Mucosa of gallbladder (tissue), 1 donor: Measurements from ENCODE around the gene PTGR1. TPM values are rescaled to one million over a fixed set of nuclear protein-coding genes. Genes with fewer than 3 reads are reported as not detected.

Source experiments
- DNase-seq: peaks from one replicate; pipeline ENCODE4 v3.0.0-alpha.2; 2020; ENCODE audit warnings: low spot score
- total RNA-seq: library from RNA; stranded (reverse); gene quantifications from one replicate; pipeline ENCODE4 v1.2.1, GENCODE V29; 2021
- donor health status: DM: no; HTN: no; CAD: no.

PTGR1 gene
- total RNA-seq, 1 donor from 2014 or later: 276 TPM

DNA sequence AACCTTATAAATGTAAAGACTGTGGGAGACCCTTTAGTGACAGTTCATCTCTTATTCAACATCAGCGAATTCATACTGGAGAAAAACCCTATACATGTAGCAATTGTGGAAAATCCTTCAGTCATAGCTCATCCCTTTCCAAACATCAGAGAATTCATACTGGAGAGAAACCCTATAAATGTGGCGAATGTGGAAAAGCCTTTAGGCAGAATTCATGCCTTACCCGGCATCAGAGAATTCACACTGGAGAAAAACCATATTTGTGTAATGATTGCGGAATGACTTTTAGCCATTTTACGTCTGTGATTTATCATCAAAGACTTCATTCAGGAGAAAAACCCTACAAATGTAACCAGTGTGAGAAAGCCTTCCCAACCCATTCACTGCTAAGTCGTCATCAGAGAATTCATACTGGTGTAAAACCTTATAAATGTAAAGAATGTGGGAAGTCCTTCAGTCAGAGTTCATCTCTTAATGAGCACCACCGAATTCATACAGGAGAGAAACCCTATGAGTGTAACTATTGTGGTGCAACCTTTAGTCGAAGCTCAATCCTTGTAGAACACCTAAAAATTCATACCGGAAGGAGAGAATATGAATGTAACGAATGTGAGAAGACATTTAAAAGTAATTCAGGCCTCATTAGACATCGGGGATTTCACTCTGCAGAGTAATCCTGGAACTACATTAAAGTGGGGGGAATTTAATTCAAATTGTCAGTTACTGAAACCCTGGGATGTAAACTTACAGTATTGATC is 56.8 kb downstream of the PTGR1 start:
- no peak for DNase-seq

- no peak for DNase-seq
Measured at GRCh38 chr9:111533099-111533790, 66.2 kb downstream of the PTGR1 start.

DNA sequence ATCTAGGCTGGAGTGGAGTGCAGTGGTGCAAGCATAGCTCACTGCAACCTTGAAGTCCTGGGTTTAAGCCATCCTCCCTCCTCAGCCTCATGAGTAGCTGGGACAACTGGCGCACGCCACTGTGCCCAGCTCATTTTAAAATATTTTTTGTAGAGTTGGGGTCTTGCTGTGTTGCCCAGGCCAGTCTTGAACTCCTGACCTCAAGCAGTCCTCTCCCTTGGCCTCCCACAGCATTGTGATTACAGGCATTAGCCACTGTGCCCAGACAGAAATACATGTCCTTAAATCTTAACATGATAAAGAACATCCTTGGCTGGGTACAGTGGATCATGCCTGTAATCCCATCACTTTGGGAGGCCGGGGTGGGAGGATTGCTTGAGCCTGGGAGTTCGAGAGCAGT is 67.7 kb downstream of the PTGR1 start:
- DNase-seq: no peak

GRCh38 chr9:111529787-111530186 is 69.7 kb downstream of the PTGR1 start:
- DNase-seq: no peak

- no peak for DNase-seq
Measured at GRCh38 chr9:111527347-111527746, 72.1 kb downstream of the PTGR1 start.

GRCh38 chr9:111525056-111525977 is 74.1 kb downstream of the PTGR1 start, which contains the start of gene ZNF483:
Gene ZNF483, plus strand, starts transcription at chr9:111525179. Its CDS starts 2,217 bp downstream, at chr9:111527396.
- DNase-seq: peak; percentile 78

DNA sequence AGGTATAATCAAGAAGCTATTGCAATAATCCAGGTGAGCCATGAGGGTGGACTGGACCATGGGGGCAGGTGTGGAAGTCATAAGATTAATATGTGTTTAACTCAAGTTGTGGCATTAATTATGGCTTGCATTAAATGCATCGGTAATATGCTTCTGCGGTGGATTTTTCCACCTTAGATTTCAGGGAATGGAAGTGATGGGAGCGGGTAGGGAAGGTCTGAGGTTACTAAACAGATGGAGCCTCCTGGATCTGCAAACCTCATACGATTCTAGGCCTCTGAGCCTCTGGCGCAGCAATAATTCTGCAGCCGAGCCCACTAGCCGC is 74.8 kb downstream of the PTGR1 start:
- no peak for DNase-seq

DNA sequence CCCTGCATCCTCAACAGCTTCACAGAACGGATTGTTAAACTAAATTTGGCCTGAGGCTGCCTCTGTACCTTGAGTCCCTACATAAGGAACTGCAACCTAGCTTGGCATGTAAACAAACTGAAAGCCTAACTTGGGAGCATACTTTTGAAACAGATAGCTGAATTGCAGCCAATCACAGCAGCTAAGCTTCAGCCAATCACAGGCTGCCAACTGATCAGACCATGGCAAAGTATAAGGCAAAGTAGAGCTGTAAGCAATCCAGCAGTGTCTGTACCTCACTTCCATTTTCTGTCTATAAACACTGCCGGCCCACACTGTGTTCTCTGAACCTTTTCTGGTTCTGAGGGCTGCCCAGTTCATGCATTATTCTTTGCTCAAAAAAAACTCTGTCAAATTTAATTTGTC is 83.4 kb downstream of the PTGR1 start:
- no peak for DNase-seq

- no peak for DNase-seq
Measured at GRCh38 chr9:111514967-111515366, 84.5 kb downstream of the PTGR1 start.

Other genes starting within 250 kb of the PTGR1 start
- gene ECPAS, start 115.3 kb downstream of the PTGR1 start, total RNA-seq: 74.5 TPM
- 18.7 TPM for gene ZNF483, start 74.5 kb downstream of the PTGR1 start, total RNA-seq
- 6.5 TPM for gene DNAJC25, start 31.7 kb upstream of the PTGR1 start, total RNA-seq
- gene GNG10, start 62.0 kb upstream of the PTGR1 start, total RNA-seq: 26.0 TPM
- gene SHOC1, start 195.3 kb upstream of the PTGR1 start, total RNA-seq: not detected